Upper lobe of left lung (tissue), 6 donors: ENCODE data around the gene ZMPSTE24. TPM values are rescaled to one million over a fixed set of nuclear protein-coding genes. Genes with fewer than 3 reads are reported as not detected.

Source experiments
- ATAC-seq, 2 donors: fragments of 200-7000 bp; cut with Tn5 transposase; one replicate each; pipeline ENCODE4 v1.9.1; 2022; ENCODE audit warnings: mild to moderate bottlenecking in 2 of 2, moderate library complexity in 2 of 2; ENCODE audit not compliant: low FRiP score in 2 of 2
- DNase-seq, 2 donors: peaks; one replicate each; pipeline ENCODE4 v3.0.0-alpha.2; 2019 to 2020
- H3K27ac ChIP-seq, 4 donors: fragments of 200-600 bp; sonication (generic); one replicate each; pipeline ENCODE4 v1.5.1; 2016 to 2019
- H3K27me3 ChIP-seq, 4 donors: fragments of 200-600 bp; sonication (generic); one replicate each; pipeline ENCODE4 v1.5.1; 2017 to 2019
- H3K36me3 ChIP-seq, 4 donors: fragments of 200-600 bp; sonication (generic); one replicate each; pipeline ENCODE4 v1.5.1; 2016 to 2019
- H3K4me1 ChIP-seq, 4 donors: fragments of 200-600 bp; sonication (generic); one replicate each; pipeline ENCODE4 v1.5.1; 2018 to 2019
- H3K4me3 ChIP-seq, 4 donors: fragments of 200-600 bp; sonication (generic); one replicate each; pipeline ENCODE4 v1.5.1; 2017 to 2019; ENCODE audit warnings: mild to moderate bottlenecking in 2 of 4, moderate library complexity in 1 of 4
- H3K9me3 ChIP-seq, 4 donors: fragments of 200-600 bp; sonication (generic); one replicate each; pipeline ENCODE4 v1.5.1; 2018 to 2019
- CTCF ChIP-seq, 6 experiments: fragments of 450-650 bp in 4 of 6; fragments of 200-600 bp in 2 of 6; sonication (generic) in 2 of 6; IDR thresholded peaks; one replicate each; pipeline ENCODE4 v1.5.1; 2016 to 2019; ENCODE audit warnings: antibody characterized with exemption in 6 of 6
- EP300 ChIP-seq, 4 donors: sonication (generic); formaldehyde crosslinking; IDR thresholded peaks; one replicate each; pipeline ENCODE4 v1.5.1; 2017; ENCODE audit warnings: antibody characterized with exemption in 4 of 4, control low read depth in 2 of 4
- POLR2A ChIP-seq, 4 donors: fragments of 450-650 bp; IDR thresholded peaks; one replicate each; pipeline ENCODE4 v1.5.1; 2016 to 2017; ENCODE audit warnings: antibody characterized with exemption in 4 of 4, mild to moderate bottlenecking in 2 of 4
- POLR2AphosphoS5 ChIP-seq, 2 donors: sonication (generic); formaldehyde crosslinking; IDR thresholded peaks; one replicate each; pipeline ENCODE4 v1.5.1; 2017; ENCODE audit warnings: antibody characterized with exemption in 2 of 2
- WGBS, 2 donors: methylation state at CpG; one replicate each; pipeline ENCODE4 v1.1.5; 2017 to 2018; 5-methylcytosine and 5-hydroxymethylcytosine counted together
- total RNA-seq, 6 donors: library from RNA; depleted of rRNA in 4 of 6; stranded (reverse); fragments of >200 nt in 4 of 6; gene quantifications; one replicate each; pipeline versions ENCODE4 v1.1.0 to v1.2.1, GENCODE V29; 2016 to 2021
- donor health status: DM: no; HTN: no; CAD: no; lungs with moderate emphysema.
- donor health status: DM: no; HTN: yes; CAD: no; lungs with severe emphysema.

Gene ZMPSTE24
- total RNA-seq, 6 donors from 2014 or later = 10.3 to 42.8 (median 34.1) TPM

DNA sequence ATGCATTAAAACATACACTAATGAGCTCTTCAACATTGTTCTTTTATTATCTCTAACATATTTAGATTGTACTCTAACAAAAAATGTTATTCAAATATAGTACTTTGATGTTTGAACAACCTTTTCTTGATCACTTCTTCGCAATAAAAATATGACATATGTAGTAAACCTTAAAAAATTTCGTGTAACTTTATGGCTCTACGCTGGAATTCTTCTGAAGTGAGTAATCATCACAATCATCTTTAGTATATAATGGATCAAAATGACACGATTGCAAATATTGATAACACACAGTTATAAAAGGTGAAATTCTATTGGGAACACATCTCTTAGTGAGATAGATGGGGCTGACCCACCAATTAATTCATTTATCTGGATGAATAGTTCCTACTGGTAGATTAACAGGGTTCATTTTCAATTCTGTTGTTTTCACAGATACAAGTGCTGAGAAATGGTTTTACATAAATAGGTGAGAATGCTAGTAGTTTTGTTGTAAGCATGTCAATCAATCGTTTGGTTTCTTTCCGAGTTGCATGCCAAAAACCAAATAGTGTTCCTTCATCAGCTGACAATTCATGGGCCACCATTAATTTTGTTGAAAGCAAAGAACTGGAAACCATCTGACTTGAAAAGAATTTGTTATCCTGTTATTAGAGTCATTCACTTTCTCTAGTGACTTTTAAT is 1.5 kb upstream of the ZMPSTE24 start:
- 61 to 66% methylated on average over 6 of the region's 6 CpGs for WGBS, 2 donors
- no peaks in the 10 kb centered on the region for H3K9me3 ChIP-seq
- H3K4me1 ChIP-seq = peaks cover 20 to 38% (median 22%) of the 10 kb centered on the region in 4 donors
- no peak for TF ChIP-seq POLR2AphosphoS5 (IDR thresholded peaks at IDR 0.05)
- no peak for TF ChIP-seq POLR2A (IDR thresholded peaks at IDR 0.05)
- no peak for TF ChIP-seq CTCF (IDR thresholded peaks at IDR 0.05)
- TF ChIP-seq EP300 (IDR thresholded peaks at IDR 0.05) = no peak
- ATAC-seq (no peak), DNase-seq (no peak)
- peak overlapping the region in 3 of 4 donors; percentile 95 to 97 (median 96) for H3K27ac ChIP-seq
- H3K27me3 ChIP-seq = no peaks in the 10 kb centered on the region
- peak overlapping the region; percentile 70 to 96 (median 86) for H3K4me3 ChIP-seq
- H3K36me3 ChIP-seq = peaks cover 5 to 22% (median 9%) of the 10 kb centered on the region in 4 donors

- ATAC-seq = peak in 1 of 2 donors; percentile 30
- Histone ChIP-seq H3K27ac (peak overlapping the region; percentile 95 to 97 (median 96)), H3K9me3 (no peaks in the 10 kb centered on the region), H3K27me3 (no peaks in the 10 kb centered on the region), H3K4me3 (peak overlapping the region; percentile 70 to 96 (median 86)), H3K36me3 (peaks cover 12 to 29% (median 17%) of the 10 kb centered on the region in 4 donors), H3K4me1 (peaks cover 20 to 38% (median 22%) of the 10 kb centered on the region in 4 donors)
- WGBS, 2 donors = 2% methylated on average over 16 of the region's 16 CpGs
- no peak for DNase-seq
- TF ChIP-seq POLR2AphosphoS5 (IDR thresholded peaks at IDR 0.05) (no peak), EP300 (IDR thresholded peaks at IDR 0.05) (no peak), POLR2A (IDR thresholded peaks at IDR 0.05) (no peak), CTCF (IDR thresholded peaks at IDR 0.05) (no peak)
Measured at GRCh38 chr1:40257313-40257687, 736 bp upstream of the ZMPSTE24 start.

DNA sequence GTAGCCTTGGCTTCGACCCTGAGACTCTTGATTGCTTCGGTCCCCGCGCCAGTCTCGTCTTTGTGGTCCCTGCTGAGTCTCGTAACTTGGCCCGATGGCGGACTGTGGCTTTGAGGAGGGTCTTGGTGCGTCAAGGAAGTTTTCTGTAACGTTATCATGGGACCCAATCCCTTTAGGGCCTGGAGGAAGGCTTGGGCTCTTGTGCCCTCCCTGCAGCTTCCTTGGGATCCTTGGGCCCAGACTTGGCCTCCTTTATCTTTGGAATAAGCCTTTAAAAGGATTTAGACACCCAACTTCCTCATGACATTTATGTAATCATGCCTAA is 371 bp downstream of the ZMPSTE24 start:
- Histone ChIP-seq H3K4me1 (peaks cover 21 to 38% (median 22%) of the 10 kb centered on the region in 4 donors), H3K27me3 (no peaks in the 10 kb centered on the region), H3K4me3 (peak overlapping the region; percentile 70 to 96 (median 94)), H3K9me3 (no peaks in the 10 kb centered on the region), H3K27ac (peak overlapping the region; percentile 95 to 97 (median 96)), H3K36me3 (peaks cover 16 to 40% (median 24%) of the 10 kb centered on the region in 4 donors)
- 0% methylated on average over 10 of the region's 10 CpGs for WGBS, 2 donors
- ATAC-seq = no peak
- DNase-seq = no peak
- TF ChIP-seq EP300 (IDR thresholded peaks at IDR 0.05) = no peak
- TF ChIP-seq POLR2A (IDR thresholded peaks at IDR 0.05) = no peak
- no peak for TF ChIP-seq CTCF (IDR thresholded peaks at IDR 0.05)
- TF ChIP-seq POLR2AphosphoS5 (IDR thresholded peaks at IDR 0.05) = no peak

- Histone ChIP-seq H3K9me3 (no peaks in the 10 kb centered on the region), H3K36me3 (peaks cover 31 to 86% (median 36%) of the 10 kb centered on the region in 4 donors), H3K27me3 (no peaks in the 10 kb centered on the region), H3K27ac (no peak overlapping the region), H3K4me1 (peaks cover 3 to 11% (median 6%) of the 10 kb centered on the region in 4 donors), H3K4me3 (no peak overlapping the region)
- 84% methylated on average over 3 of the region's 3 CpGs for WGBS, 2 donors
- TF ChIP-seq POLR2AphosphoS5 (IDR thresholded peaks at IDR 0.05) = no peak
- no peak for TF ChIP-seq POLR2A (IDR thresholded peaks at IDR 0.05)
- no peak for TF ChIP-seq EP300 (IDR thresholded peaks at IDR 0.05)
- no peak for TF ChIP-seq CTCF (IDR thresholded peaks at IDR 0.05)
- ATAC-seq (no peak), DNase-seq (no peak)
Measured at GRCh38 chr1:40264354-40264781, 6.3 kb downstream of the ZMPSTE24 start.

- Histone ChIP-seq H3K27me3 (no peaks in the 10 kb centered on the region), H3K36me3 (peaks cover 31 to 86% (median 40%) of the 10 kb centered on the region in 4 donors), H3K27ac (no peak overlapping the region), H3K9me3 (no peaks in the 10 kb centered on the region), H3K4me1 (peaks cover 0 to 5% (median 3%) of the 10 kb centered on the region in 4 donors), H3K4me3 (no peak overlapping the region)
- ATAC-seq (no peak), DNase-seq (no peak)
- TF ChIP-seq CTCF (IDR thresholded peaks at IDR 0.05) = no peak
- no peak for TF ChIP-seq POLR2A (IDR thresholded peaks at IDR 0.05)
- no peak for TF ChIP-seq EP300 (IDR thresholded peaks at IDR 0.05)
- no peak for TF ChIP-seq POLR2AphosphoS5 (IDR thresholded peaks at IDR 0.05)
Measured at GRCh38 chr1:40265298-40265697, 7.3 kb downstream of the ZMPSTE24 start.
